AG04450 (cell line): ENCODE measurements around the gene C3orf52. TPM values are rescaled to one million over a fixed set of nuclear protein-coding genes. Genes with fewer than 3 reads are reported as not detected.

Experiments used
- CTCF ChIA-PET: fragments of 300-600, 350-600 bp; formaldehyde crosslinking; extraction: SDS; loops from one replicate; lab custom pipeline; 2022; ENCODE audit warnings: antibody characterized with exemption, inconsistent platforms; lab: Charles Lee
- POLR2A ChIA-PET: fragments of 350-600 bp; formaldehyde crosslinking; extraction: SDS; loops from one replicate; lab custom pipeline; 2021; ENCODE audit warnings: antibody characterized with exemption, inconsistent platforms; lab: Yijun Ruan, JAX
- DNase-seq: peaks from one replicate; pipeline ENCODE4 v3.0.0-alpha.2; 2011; ENCODE audit warnings: low read depth, low spot score
- H3K27ac ChIP-seq: one replicate; pipeline ENCODE4 v1.5.1; 2012; ENCODE audit warnings: low read depth, low read length, control low read depth
- H3K27me3 ChIP-seq: one replicate; pipeline ENCODE4 v1.6.0; 2012; ENCODE audit warnings: low read length; ENCODE audit not compliant: control insufficient read depth, insufficient read depth
- H3K4me3 ChIP-seq: 2 replicates; pipeline ENCODE4 v1.5.1; 2011; ENCODE audit warnings: mild to moderate bottlenecking, low read depth, low read length, control low read depth
- H3K9me3 ChIP-seq: 2 replicates; pipeline ENCODE4 v1.5.1; 2012; ENCODE audit warnings: low read length; ENCODE audit not compliant: control insufficient read depth, insufficient read depth
- polyA plus RNA-seq: library from polyadenylated mRNA; depleted of rRNA; stranded (reverse); fragments of >200 nt; gene quantifications from 2 replicates; pipeline ENCODE4 v1.2.3, GENCODE V29; 2011
- TF ChIP-seq, protein P1 (sequence below): IDR thresholded peaks from 2 replicates; pipeline ENCODE4 v1.5.1; 2011; ENCODE audit warnings: low read depth, low read length, control low read depth, inconsistent platforms

Gene C3orf52
- polyA plus RNA-seq, 1 experiment: 7.0 TPM

DNA sequence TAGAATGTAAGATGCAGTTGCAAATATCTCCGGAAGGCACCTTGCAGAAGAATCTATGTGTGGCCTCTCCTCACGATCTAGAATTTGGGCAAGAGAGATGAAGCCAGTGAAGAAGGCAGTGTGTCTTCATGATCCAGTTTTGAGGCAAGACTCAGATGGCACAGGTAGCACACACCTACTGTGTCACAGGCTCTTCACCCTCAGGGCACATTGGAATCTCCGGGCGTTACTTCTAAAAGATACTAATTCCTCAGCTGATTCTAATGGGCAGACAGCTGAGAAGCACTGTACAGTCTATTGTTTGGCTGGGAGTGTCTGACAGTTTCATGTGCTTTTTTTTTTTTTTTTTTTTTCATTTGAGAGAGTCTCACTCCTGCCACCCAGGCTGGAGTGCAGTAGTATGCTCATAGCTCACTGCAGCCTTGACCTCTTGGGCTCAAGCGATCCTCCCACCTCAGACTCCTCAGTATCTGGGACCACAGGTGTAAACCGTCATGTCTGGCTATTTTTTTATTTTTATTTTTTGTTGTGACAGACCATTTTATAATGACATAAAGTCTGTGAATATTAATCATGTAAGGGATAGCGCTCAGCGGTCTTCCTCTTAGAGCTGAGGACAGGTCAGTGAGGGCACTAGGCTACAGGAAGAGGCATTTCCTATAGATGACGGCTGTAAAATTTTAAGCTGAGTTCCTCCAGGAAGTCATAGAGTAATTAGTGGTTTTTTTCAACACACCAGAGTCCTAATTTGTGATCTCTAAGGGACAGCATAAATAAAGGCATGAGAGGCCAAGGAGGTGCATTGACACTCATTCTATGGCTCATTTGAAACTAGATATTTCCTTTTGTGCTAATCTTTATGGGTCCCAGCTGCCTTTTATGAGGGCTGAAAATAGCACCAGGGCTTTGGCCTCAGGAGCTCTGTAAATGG lies 4.0 kb downstream of the C3orf52 start:
- POLR2A ChIA-PET: no interaction called here
- Histone ChIP-seq H3K4me3 (no peak overlapping the region), H3K9me3 (peaks cover 2% of the 10 kb centered on the region; the same call in 1 of the 2 replicates), H3K27me3 (no peaks in the 10 kb centered on the region), H3K27ac (no peak overlapping the region)
- DNase-seq: no peak
- CTCF ChIA-PET: interaction anchor here (0.6 to 1.1 kb wide), 3 partner anchors 22 to 373 kb away, joined by 3 to 5 read pairs (median 5); no protein-coding TSS in a partner anchor
- TF ChIP-seq, protein P1, sequence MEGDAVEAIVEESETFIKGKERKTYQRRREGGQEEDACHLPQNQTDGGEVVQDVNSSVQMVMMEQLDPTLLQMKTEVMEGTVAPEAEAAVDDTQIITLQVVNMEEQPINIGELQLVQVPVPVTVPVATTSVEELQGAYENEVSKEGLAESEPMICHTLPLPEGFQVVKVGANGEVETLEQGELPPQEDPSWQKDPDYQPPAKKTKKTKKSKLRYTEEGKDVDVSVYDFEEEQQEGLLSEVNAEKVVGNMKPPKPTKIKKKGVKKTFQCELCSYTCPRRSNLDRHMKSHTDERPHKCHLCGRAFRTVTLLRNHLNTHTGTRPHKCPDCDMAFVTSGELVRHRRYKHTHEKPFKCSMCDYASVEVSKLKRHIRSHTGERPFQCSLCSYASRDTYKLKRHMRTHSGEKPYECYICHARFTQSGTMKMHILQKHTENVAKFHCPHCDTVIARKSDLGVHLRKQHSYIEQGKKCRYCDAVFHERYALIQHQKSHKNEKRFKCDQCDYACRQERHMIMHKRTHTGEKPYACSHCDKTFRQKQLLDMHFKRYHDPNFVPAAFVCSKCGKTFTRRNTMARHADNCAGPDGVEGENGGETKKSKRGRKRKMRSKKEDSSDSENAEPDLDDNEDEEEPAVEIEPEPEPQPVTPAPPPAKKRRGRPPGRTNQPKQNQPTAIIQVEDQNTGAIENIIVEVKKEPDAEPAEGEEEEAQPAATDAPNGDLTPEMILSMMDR: no peak

DNA sequence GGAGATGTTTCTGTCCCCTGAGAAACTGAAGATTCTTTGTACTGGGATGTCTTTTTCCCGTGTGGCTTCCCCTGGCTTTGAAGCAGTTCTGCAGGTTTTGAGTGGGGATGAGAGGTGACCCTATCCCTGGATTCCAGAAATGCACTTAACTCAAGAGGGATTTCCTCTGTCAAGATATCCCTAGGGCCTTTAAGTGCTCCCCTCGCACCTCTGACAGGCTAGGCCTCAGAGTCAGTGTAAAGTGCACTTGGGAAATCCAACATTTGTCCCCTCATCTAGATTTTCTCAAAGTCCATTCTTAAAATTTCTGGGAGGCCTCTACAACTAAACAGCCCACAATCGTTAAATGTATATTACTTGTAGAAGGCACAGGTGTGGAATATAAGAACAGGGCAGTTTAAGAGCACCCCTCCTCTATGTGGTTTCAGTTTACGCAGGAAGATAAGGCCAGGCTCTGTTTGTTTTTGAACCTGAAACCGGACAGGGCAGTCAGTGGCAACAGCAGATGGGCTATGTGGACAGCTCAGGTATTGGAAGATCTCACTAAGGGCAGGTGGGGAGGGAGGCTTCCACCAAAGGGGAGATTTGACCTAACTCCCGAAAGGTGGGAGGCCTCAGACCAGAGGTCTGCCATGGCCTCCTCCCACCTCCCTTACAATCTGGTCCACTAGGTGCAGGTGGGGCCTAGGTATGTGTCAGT lies 4.8 kb downstream of the C3orf52 start:
- H3K27me3 ChIP-seq: no peaks in the 10 kb centered on the region
- ChIA-PET POLR2A (no interaction called here), CTCF (interaction anchor here (0.7 to 1.1 kb wide), 2 partner anchors 21 to 374 kb away, joined by 3 to 5 read pairs; no protein-coding TSS in a partner anchor)
- no peak overlapping the region for H3K4me3 ChIP-seq
- TF ChIP-seq, protein P1: no peak
- no peak for DNase-seq
- H3K27ac ChIP-seq: no peak overlapping the region
- H3K9me3 ChIP-seq: peaks cover 2% of the 10 kb centered on the region; the same call in 1 of the 2 replicates

GRCh38 chr3:112092496-112093179 lies 6.4 kb downstream of the C3orf52 start:
- H3K4me3 ChIP-seq: no peak overlapping the region
- peak overlapping the region; percentile 57 for H3K27ac ChIP-seq
- ChIA-PET POLR2A (no interaction called here), CTCF (interaction anchor here (0.6 to 1.3 kb wide), 3 partner anchors 19 to 129 kb away, joined by 3 to 5 read pairs (median 5); no protein-coding TSS in a partner anchor)
- no peak for DNase-seq
- no peaks in the 10 kb centered on the region for H3K27me3 ChIP-seq
- no peaks in the 10 kb centered on the region for H3K9me3 ChIP-seq
- TF ChIP-seq, protein P1: no peak

- ChIA-PET CTCF (interaction anchor here (1.3 kb wide), 2 partner anchors 19 to 104 kb away, joined by 5 read pairs; no protein-coding TSS in a partner anchor), POLR2A (no interaction called here)
- H3K27ac ChIP-seq: peak overlapping the region; percentile 57
- H3K27me3 ChIP-seq: no peaks in the 10 kb centered on the region
- DNase-seq: no peak
- TF ChIP-seq, protein P1: no peak
- no peaks in the 10 kb centered on the region for H3K9me3 ChIP-seq
- H3K4me3 ChIP-seq: no peak overlapping the region
Measured at GRCh38 chr3:112093180-112093522, 7.0 kb downstream of the C3orf52 start.
